ENCODE measurements around the gene FAM81A.

FAM81A gene

GRCh38 chr15:59540654-59541053 lies 102.7 kb downstream of the FAM81A start:
- TF ChIP-seq CTCF (IDR thresholded peaks at IDR 0.05) = no peak

- TF ChIP-seq CTCF (IDR thresholded peaks at IDR 0.05) = no peak
Observed at GRCh38 chr15:59541750-59542149, 103.8 kb downstream of the FAM81A start.

GRCh38 chr15:59543721-59544547 lies 105.9 kb downstream of the FAM81A start:
- no peak for TF ChIP-seq CTCF (IDR thresholded peaks at IDR 0.05)

GRCh38 chr15:59545573-59545972 lies 107.6 kb downstream of the FAM81A start:
- TF ChIP-seq CTCF (IDR thresholded peaks at IDR 0.05) = no peak

- TF ChIP-seq CTCF (IDR thresholded peaks at IDR 0.05) = no peak
Observed at GRCh38 chr15:59548501-59549226, 110.7 kb downstream of the FAM81A start.

- no peak for TF ChIP-seq CTCF (IDR thresholded peaks at IDR 0.05)
Observed at GRCh38 chr15:59549301-59550185, 111.6 kb downstream of the FAM81A start.

- TF ChIP-seq CTCF (IDR thresholded peaks at IDR 0.05) = no peak
Observed at GRCh38 chr15:59550530-59550929, 112.5 kb downstream of the FAM81A start.
